GM12878 (cell line): ENCODE measurements around the gene DESI2. TPM values are rescaled to one million over a fixed set of nuclear protein-coding genes. Genes with fewer than 3 reads are reported as not detected.

Source experiments
- ATAC-seq: fragments of 200-7000 bp; cut with Tn5 transposase; 3 replicates; pipeline ENCODE4 v1.9.1; 2020; ENCODE audit warnings: mild to moderate bottlenecking, moderate library complexity
- BruUV-seq: library from RNA; stranded (reverse); fragments of 400-500 nt; replicated peaks from 2 replicates; lab custom pipeline; 2021; lab: Mats Ljungman, UMichigan
- CTCF ChIA-PET: fragments of 300-600 bp; sonication (Branson Sonifier 250); formaldehyde crosslinking; extraction: SDS; loops from one replicate; lab custom pipeline; 2021; ENCODE audit warnings: inconsistent platforms; lab: Yijun Ruan, JAX
- POLR2A ChIA-PET: fragments of 350-600 bp; formaldehyde crosslinking; extraction: SDS; loops from one replicate; lab custom pipeline; 2021; ENCODE audit warnings: inconsistent platforms; lab: Charles Lee
- RAD21 ChIA-PET: fragments of 300-600 bp; sonication (Branson Sonifier 250); formaldehyde crosslinking; loops from one replicate; lab custom pipeline; 2023; ENCODE audit warnings: antibody characterized with exemption; ENCODE audit not compliant: unreplicated experiment; lab: Charles Lee
- SMC1A ChIA-PET: fragments of 300-600 bp; sonication (Branson Sonifier 250); formaldehyde crosslinking; loops from one replicate; lab custom pipeline; 2023; ENCODE audit not compliant: unreplicated experiment, uncharacterized antibody; lab: Charles Lee
- DNase-seq: peaks from one replicate; pipeline ENCODE4 v3.0.0-alpha.2; 2011; ENCODE audit warnings: low read depth, low spot score
- FAIRE-seq: peaks from 3 replicates; lab custom pipeline; 2011; peaks lifted over from hg19 to GRCh38; lab: Jason Lieb, UNC
- H2AFZ ChIP-seq: 2 replicates; pipeline ENCODE4 v1.6.0; 2011; ENCODE audit warnings: low read depth, low read length, control low read depth; ENCODE audit not compliant: control insufficient read depth
- H3K27ac ChIP-seq: 2 replicates; pipeline ENCODE4 v1.5.1; 2011; ENCODE audit warnings: control low read depth; ENCODE audit not compliant: control insufficient read depth, insufficient read depth
- H3K27me3 ChIP-seq, 2 experiments: replicated peaks in 1 of 2; 2 replicates each; pipeline versions ENCODE4 v1.6.0 to v1.6.1; 2011; ENCODE audit warnings: low read length in 1 of 2; ENCODE audit not compliant: control insufficient read depth in 2 of 2, insufficient read depth in 2 of 2
- H3K36me3 ChIP-seq, 2 experiments: 2 replicates each; pipeline ENCODE4 v1.5.1; 2011; ENCODE audit warnings: low read length in 1 of 2; ENCODE audit not compliant: control insufficient read depth in 2 of 2, insufficient read depth in 2 of 2
- H3K4me1 ChIP-seq: 2 replicates; pipeline ENCODE4 v1.6.1; 2011; ENCODE audit warnings: mild to moderate bottlenecking, low read length, moderate library complexity, mixed read lengths; ENCODE audit not compliant: control insufficient read depth, insufficient read depth
- H3K4me2 ChIP-seq: 2 replicates; pipeline ENCODE4 v1.6.0; 2011; ENCODE audit warnings: control low read depth; ENCODE audit not compliant: control insufficient read depth, insufficient read depth
- H3K4me3 ChIP-seq: fragments of 200-600 bp; sonication (generic); 2 replicates; pipeline ENCODE4 v1.5.1; 2016
- H3K79me2 ChIP-seq: 2 replicates; pipeline ENCODE4 v1.6.0; 2011; ENCODE audit warnings: low read length; ENCODE audit not compliant: control insufficient read depth, insufficient read depth
- H3K9ac ChIP-seq: 2 replicates; pipeline ENCODE4 v1.8.0; 2011; ENCODE audit warnings: low read length, control low read depth, mixed read lengths; ENCODE audit not compliant: control insufficient read depth, insufficient read depth
- H3K9me3 ChIP-seq: replicated peaks from 3 replicates; pipeline ENCODE4 v1.5.1; 2011; ENCODE audit warnings: mild to moderate bottlenecking, low read length; ENCODE audit not compliant: control insufficient read depth, insufficient read depth
- H4K20me1 ChIP-seq: 2 replicates; pipeline ENCODE4 v1.6.0; 2011; ENCODE audit not compliant: control insufficient read depth, insufficient read depth
- EED ChIP-seq: sonication (generic); IDR thresholded peaks from 2 replicates; pipeline ENCODE4 v1.6.1; 2016; ENCODE audit warnings: antibody characterized with exemption, low read depth
- MEF2A ChIP-seq: IDR thresholded peaks from 2 replicates; pipeline ENCODE4 v1.6.1; 2011; ENCODE audit warnings: low read depth, mild to moderate bottlenecking, low read length, moderate library complexity; ENCODE audit not compliant: insufficient read depth
- MYC ChIP-seq: IDR thresholded peaks from 2 replicates; pipeline ENCODE4 v1.6.1; 2011; ENCODE audit warnings: mild to moderate bottlenecking, low read length, moderate library complexity, inconsistent platforms; ENCODE audit not compliant: insufficient read depth, insufficient replicate concordance, insufficient read length, severe bottlenecking
- ZNF217 ChIP-seq: fragments of 450-650 bp; IDR thresholded peaks from 2 replicates; pipeline ENCODE4 v1.6.1; 2017; ENCODE audit warnings: antibody characterized with exemption, mild to moderate bottlenecking
- ZNF274 ChIP-seq: IDR thresholded peaks from one replicate; pipeline ENCODE4 v1.8.0; 2011; ENCODE audit not compliant: insufficient read length, insufficient read depth
- WGBS: methylation state at CpG from one replicate; pipeline ENCODE4 v1.1.6; 2016; ENCODE audit warnings: low lambda C conversion rate; ENCODE audit not compliant: insufficient replicate concordance, insufficient coverage; ENCODE audit errors: missing lambda C conversion rate; 5-methylcytosine and 5-hydroxymethylcytosine counted together
- in situ Hi-C: fragments of 300-500 bp; cut with MboI; formaldehyde crosslinking; loops from 9 replicates; pipeline ENCODE4 v1.14.3; 2018; ENCODE audit warnings: mixed read lengths
- intact Hi-C: fragments of 100-400 bp; cut with micrococcal nuclease; formaldehyde crosslinking; loops from one replicate; pipeline ENCODE4 v1.14.2; 2022; ENCODE audit not compliant: unreplicated experiment
- polyA plus RNA-seq, 11 experiments: library from polyadenylated mRNA; depleted of rRNA in 4 of 11; unstranded in 6 of 11; stranded (reverse) in 5 of 11; fragments of >200 nt; fragmentation: Nextera tagmentation in 4 of 11; fragmentation: Illumina TruSeq in 1 of 11; extraction: Ambion mirVana in 4 of 11; extraction: Trizol in 1 of 11; gene quantifications; 1 replicate in 1 of 11; 2 replicates in 10 of 11; pipeline versions ENCODE4 v1.2.1 to v1.2.3, GENCODE V29; 2011 to 2016; ENCODE audit warnings: inconsistent platforms in 2 of 11, missing spikeins in 2 of 11, low read depth in 1 of 11
- total RNA-seq, 4 experiments: library from RNA; depleted of rRNA in 3 of 4; stranded (reverse); fragments of >200 nt in 3 of 4; fragmentation: Illumina TruSeq in 1 of 4; extraction: Trizol in 1 of 4; gene quantifications; 2 replicates each; pipeline versions ENCODE4 v1.2.1 to v1.2.3, GENCODE V29; 2013 to 2021
- TF ChIP-seq, protein P1 (sequence below): fragments of 450-650 bp; IDR thresholded peaks from 2 replicates; pipeline ENCODE4 v1.6.1; 2017; ENCODE audit warnings: mild to moderate bottlenecking, moderate library complexity

Gene DESI2
- total and polyA plus RNA-seq, 10 of the 15 experiments (the other 5 are each of a cell fraction or from before 2014, with no cell fraction given) = 6.2 to 21.5 (median 17.3) TPM

- Histone ChIP-seq H3K4me3 (no peak overlapping the region), H4K20me1 (no peaks in the 10 kb centered on the region), H2AFZ (no peak overlapping the region), H3K4me1 (no peaks in the 10 kb centered on the region), H3K9me3 (no peaks in the 10 kb centered on the region; the same call in 2 of the 3 replicates), H3K79me2 (no peaks in the 10 kb centered on the region), H3K4me2 (no peak overlapping the region), H3K27ac (no peak overlapping the region), H3K9ac (no peak overlapping the region), H3K27me3 (no peaks in the 10 kb centered on the region), H3K36me3 (peaks cover 0 to 3% of the 10 kb centered on the region in 2 experiments; a peak in 3 of 4 replicates)
- ChIA-PET POLR2A (no interaction called here), CTCF (no interaction called here), RAD21 (interaction anchor here (1.4 kb wide), 1 partner anchor 91 kb away, joined by 3 read pairs; no protein-coding TSS in a partner anchor), SMC1A (no interaction called here)
- intact Hi-C loops (no loop called here), in situ Hi-C loops (no loop called here)
- TF ChIP-seq MYC (no peak), ZNF217 (no peak), MEF2A (no peak), EED (no peak), ZNF274 (no peak)
- TF ChIP-seq, protein P1, sequence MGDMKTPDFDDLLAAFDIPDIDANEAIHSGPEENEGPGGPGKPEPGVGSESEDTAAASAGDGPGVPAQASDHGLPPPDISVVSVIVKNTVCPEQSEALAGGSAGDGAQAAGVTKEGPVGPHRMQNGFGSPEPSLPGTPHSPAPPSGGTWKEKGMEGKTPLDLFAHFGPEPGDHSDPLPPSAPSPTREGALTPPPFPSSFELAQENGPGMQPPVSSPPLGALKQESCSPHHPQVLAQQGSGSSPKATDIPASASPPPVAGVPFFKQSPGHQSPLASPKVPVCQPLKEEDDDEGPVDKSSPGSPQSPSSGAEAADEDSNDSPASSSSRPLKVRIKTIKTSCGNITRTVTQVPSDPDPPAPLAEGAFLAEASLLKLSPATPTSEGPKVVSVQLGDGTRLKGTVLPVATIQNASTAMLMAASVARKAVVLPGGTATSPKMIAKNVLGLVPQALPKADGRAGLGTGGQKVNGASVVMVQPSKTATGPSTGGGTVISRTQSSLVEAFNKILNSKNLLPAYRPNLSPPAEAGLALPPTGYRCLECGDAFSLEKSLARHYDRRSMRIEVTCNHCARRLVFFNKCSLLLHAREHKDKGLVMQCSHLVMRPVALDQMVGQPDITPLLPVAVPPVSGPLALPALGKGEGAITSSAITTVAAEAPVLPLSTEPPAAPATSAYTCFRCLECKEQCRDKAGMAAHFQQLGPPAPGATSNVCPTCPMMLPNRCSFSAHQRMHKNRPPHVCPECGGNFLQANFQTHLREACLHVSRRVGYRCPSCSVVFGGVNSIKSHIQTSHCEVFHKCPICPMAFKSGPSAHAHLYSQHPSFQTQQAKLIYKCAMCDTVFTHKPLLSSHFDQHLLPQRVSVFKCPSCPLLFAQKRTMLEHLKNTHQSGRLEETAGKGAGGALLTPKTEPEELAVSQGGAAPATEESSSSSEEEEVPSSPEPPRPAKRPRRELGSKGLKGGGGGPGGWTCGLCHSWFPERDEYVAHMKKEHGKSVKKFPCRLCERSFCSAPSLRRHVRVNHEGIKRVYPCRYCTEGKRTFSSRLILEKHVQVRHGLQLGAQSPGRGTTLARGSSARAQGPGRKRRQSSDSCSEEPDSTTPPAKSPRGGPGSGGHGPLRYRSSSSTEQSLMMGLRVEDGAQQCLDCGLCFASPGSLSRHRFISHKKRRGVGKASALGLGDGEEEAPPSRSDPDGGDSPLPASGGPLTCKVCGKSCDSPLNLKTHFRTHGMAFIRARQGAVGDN = no peak
- no TSS peak for BruUV-seq
- no peak for DNase-seq
- WGBS = 93% methylated on average over 2 of the region's 2 CpGs
- no peak for FAIRE-seq
- ATAC-seq = no peak
Measured at GRCh38 chr1:244695937-244696336, 43.0 kb downstream of the DESI2 start.
